Spleen (tissue), 7 donors: Measurements from ENCODE around the gene ASB6.

Source experiments
- CTCF ChIP-seq, 11 experiments: fragments of 200-600 bp in 7 of 11; fragments of 450-650 bp in 4 of 11; sonication (generic) in 4 of 11; IDR thresholded peaks in 8 of 11; conservative IDR thresholded peaks in 3 of 11; 1 replicate in 7 of 11; 2 replicates in 4 of 11; pipeline versions ENCODE4 v1.4.0 to v1.8.0; 2016 to 2021; ENCODE audit warnings: antibody characterized with exemption in 11 of 11, inconsistent platforms in 4 of 11, mild to moderate bottlenecking in 1 of 11
- POLR2A ChIP-seq, 3 donors: fragments of 450-650 bp; IDR thresholded peaks; one replicate each; pipeline ENCODE4 v1.5.1; 2017; ENCODE audit warnings: antibody characterized with exemption in 3 of 3, mild to moderate bottlenecking in 1 of 3
- POLR2AphosphoS5 ChIP-seq, 3 donors: sonication (generic); formaldehyde crosslinking; IDR thresholded peaks; one replicate each; pipeline ENCODE4 v1.5.1; 2017; ENCODE audit warnings: antibody characterized with exemption in 3 of 3
- donor health status: DM: no; HTN: no; CAD: no; lungs with moderate emphysema.
- donor health status: DM: no; HTN: no; CAD: no.
- donor health status: DM: no; HTN: no; CAD: no.

GRCh38 chr9:129646654-129647053, 4.7 kb upstream of the ASB6 start:
- TF ChIP-seq CTCF (IDR thresholded peaks at IDR 0.05 in 8 of 11, conservative IDR thresholded peaks at IDR 0.05 in 3 of 11) = no peak
- TF ChIP-seq POLR2AphosphoS5 (IDR thresholded peaks at IDR 0.05) = no peak
- TF ChIP-seq POLR2A (IDR thresholded peaks at IDR 0.05) = no peak
